Measurements from ENCODE around the gene KCNK16. TPM values are rescaled to one million over a fixed set of nuclear protein-coding genes. Genes with fewer than 3 reads are reported as not detected.

KCNK16 gene
- total RNA-seq, 1 donor from 2014 or later = not detected

DNA sequence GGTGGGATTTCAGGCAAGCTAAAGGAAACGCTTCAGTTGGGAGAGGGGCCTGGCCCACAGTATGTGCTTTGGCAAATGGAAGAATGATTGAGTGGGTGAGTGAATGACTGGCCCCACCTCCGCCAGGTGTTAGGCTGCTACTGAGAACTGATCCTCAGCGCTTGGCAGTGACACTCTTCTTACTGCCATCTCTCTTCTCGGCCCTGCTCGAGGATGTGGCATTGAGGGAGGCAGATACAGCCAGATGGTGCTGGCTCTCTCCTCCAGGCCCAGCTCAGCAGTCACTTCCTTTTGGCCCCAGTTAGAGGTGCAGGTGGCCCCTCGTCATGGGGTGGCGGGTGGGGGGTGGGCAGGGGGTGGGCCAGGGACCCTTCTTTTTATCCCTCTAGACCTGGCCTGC is 54.3 kb downstream of the KCNK16 start:
- no peaks in the 10 kb centered on the region for H3K36me3 Mint-ChIP-seq
- Histone ChIP-seq H3K4me3 (no peak overlapping the region), H3F3A (ENCODE audit: low read depth) (peaks cover 5% of the 10 kb centered on the region), H3K9me3 (ENCODE audit: low read depth) (no peaks in the 10 kb centered on the region), H3K9ac (no peak overlapping the region), H3K36me3 (no peaks in the 10 kb centered on the region), H3K27me3 (peaks cover 6% of the 10 kb centered on the region), H3K27ac (no peak overlapping the region), H2AFZ (replicated peaks) (no peak overlapping the region), H3K4me2 (no peak overlapping the region), H3K79me2 (ENCODE audit: low read depth) (no peaks in the 10 kb centered on the region), H4K20me1 (ENCODE audit: low read depth) (no peaks in the 10 kb centered on the region), H3K4me1 (peaks cover 6% of the 10 kb centered on the region)
- TF ChIP-seq, protein P1, sequence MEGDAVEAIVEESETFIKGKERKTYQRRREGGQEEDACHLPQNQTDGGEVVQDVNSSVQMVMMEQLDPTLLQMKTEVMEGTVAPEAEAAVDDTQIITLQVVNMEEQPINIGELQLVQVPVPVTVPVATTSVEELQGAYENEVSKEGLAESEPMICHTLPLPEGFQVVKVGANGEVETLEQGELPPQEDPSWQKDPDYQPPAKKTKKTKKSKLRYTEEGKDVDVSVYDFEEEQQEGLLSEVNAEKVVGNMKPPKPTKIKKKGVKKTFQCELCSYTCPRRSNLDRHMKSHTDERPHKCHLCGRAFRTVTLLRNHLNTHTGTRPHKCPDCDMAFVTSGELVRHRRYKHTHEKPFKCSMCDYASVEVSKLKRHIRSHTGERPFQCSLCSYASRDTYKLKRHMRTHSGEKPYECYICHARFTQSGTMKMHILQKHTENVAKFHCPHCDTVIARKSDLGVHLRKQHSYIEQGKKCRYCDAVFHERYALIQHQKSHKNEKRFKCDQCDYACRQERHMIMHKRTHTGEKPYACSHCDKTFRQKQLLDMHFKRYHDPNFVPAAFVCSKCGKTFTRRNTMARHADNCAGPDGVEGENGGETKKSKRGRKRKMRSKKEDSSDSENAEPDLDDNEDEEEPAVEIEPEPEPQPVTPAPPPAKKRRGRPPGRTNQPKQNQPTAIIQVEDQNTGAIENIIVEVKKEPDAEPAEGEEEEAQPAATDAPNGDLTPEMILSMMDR (IDR thresholded peaks at IDR 0.05) = no peak
- no peaks in the 10 kb centered on the region for H3K4me1 Mint-ChIP-seq
- H3K9me3 Mint-ChIP-seq = no peaks in the 10 kb centered on the region
- H3K4me3 Mint-ChIP-seq = no peak overlapping the region
- no peak for DNase-seq (ENCODE audit: low spot score)
- H3K27me3 Mint-ChIP-seq (ENCODE audit: insufficient read depth, low read depth) = peaks cover 5% of the 10 kb centered on the region
- no peak overlapping the region for H3K27ac Mint-ChIP-seq

GRCh38 chr6:39266782-39267355 is 55.6 kb downstream of the KCNK16 start:
- no peaks in the 10 kb centered on the region for H4K20me1 ChIP-seq (ENCODE audit: low read depth)
- no peak overlapping the region for H3K4me2 ChIP-seq
- no peak overlapping the region for H2AFZ ChIP-seq (replicated peaks)
- H3K4me3 ChIP-seq = no peak overlapping the region
- no peak for DNase-seq (ENCODE audit: low spot score)
- no peak overlapping the region for H3K27ac Mint-ChIP-seq
- no peaks in the 10 kb centered on the region for H3K9me3 ChIP-seq (ENCODE audit: low read depth)
- peaks cover 5% of the 10 kb centered on the region for H3K27me3 Mint-ChIP-seq (ENCODE audit: insufficient read depth, low read depth)
- peaks cover 6% of the 10 kb centered on the region for H3K4me1 ChIP-seq
- TF ChIP-seq EZH2 (IDR thresholded peaks at IDR 0.05) (no peak), EZH2phosphoT487 (IDR thresholded peaks at IDR 0.05) (no peak)
- TF ChIP-seq, protein P1 (IDR thresholded peaks at IDR 0.05) = no peak
- no peaks in the 10 kb centered on the region for H3K36me3 Mint-ChIP-seq
- H3K27me3 ChIP-seq = peaks cover 11% of the 10 kb centered on the region
- peaks cover 5% of the 10 kb centered on the region for H3F3A ChIP-seq (ENCODE audit: low read depth)
- H3K4me3 Mint-ChIP-seq = no peak overlapping the region
- H3K4me1 Mint-ChIP-seq = no peaks in the 10 kb centered on the region
- H3K27ac ChIP-seq = no peak overlapping the region
- H3K9ac ChIP-seq = no peak overlapping the region
- H3K36me3 ChIP-seq = no peaks in the 10 kb centered on the region
- no peaks in the 10 kb centered on the region for H3K79me2 ChIP-seq (ENCODE audit: low read depth)
- H3K9me3 Mint-ChIP-seq = no peaks in the 10 kb centered on the region

DNA sequence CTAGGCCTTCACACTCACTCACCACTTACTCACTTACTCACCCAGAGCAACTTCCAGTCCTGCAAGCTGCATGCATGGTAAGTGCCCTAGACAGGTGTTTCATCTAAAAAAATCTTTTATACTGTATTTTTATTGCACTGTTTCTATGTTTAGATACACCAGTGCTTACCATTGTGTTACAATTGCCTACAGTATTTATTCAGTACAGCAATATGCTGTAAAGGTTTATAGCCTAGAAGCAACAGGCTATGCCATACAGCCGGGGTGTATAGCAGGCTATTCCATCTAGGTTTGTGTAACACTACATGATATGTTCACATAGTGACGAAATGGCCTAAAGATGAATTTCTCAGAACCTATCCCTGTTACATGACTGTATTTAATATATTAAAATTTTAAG is 56.1 kb downstream of the KCNK16 start:
- no peaks in the 10 kb centered on the region for H3K36me3 Mint-ChIP-seq
- H3K9me3 ChIP-seq (ENCODE audit: low read depth) = no peaks in the 10 kb centered on the region
- H3K9me3 Mint-ChIP-seq = no peaks in the 10 kb centered on the region
- DNase-seq (ENCODE audit: low spot score) = no peak
- H3K79me2 ChIP-seq (ENCODE audit: low read depth) = no peaks in the 10 kb centered on the region
- H3K36me3 ChIP-seq = no peaks in the 10 kb centered on the region
- peaks cover 5% of the 10 kb centered on the region for H3F3A ChIP-seq (ENCODE audit: low read depth)
- no peaks in the 10 kb centered on the region for H4K20me1 ChIP-seq (ENCODE audit: low read depth)
- H3K4me1 ChIP-seq = peaks cover 6% of the 10 kb centered on the region
- H2AFZ ChIP-seq (replicated peaks) = no peak overlapping the region
- no peak overlapping the region for H3K27ac Mint-ChIP-seq
- H3K9ac ChIP-seq = no peak overlapping the region
- no peak overlapping the region for H3K4me3 ChIP-seq
- no peak overlapping the region for H3K4me2 ChIP-seq
- no peak overlapping the region for H3K4me3 Mint-ChIP-seq
- H3K27me3 ChIP-seq = peaks cover 11% of the 10 kb centered on the region
- no peaks in the 10 kb centered on the region for H3K4me1 Mint-ChIP-seq
- TF ChIP-seq EZH2 (IDR thresholded peaks at IDR 0.05) (no peak), EZH2phosphoT487 (IDR thresholded peaks at IDR 0.05) (no peak)
- TF ChIP-seq, protein P1 (IDR thresholded peaks at IDR 0.05) = no peak
- H3K27ac ChIP-seq = no peak overlapping the region
- H3K27me3 Mint-ChIP-seq (ENCODE audit: insufficient read depth, low read depth) = peaks cover 6% of the 10 kb centered on the region

Other genes starting within 250 kb of the KCNK16 start
- 8.2 and 10.8 TPM in 2 replicates for gene SAYSD1, start 207.5 kb downstream of the KCNK16 start, total RNA-seq (ENCODE audit: low replicate concordance)
- 5.7 and 7.3 TPM in 2 replicates for gene KCNK5, start 93.2 kb downstream of the KCNK16 start, total RNA-seq (ENCODE audit: low replicate concordance)
- 0.87 TPM in 1 of 2 replicates, not detected in the other for gene KCNK17, start 8.3 kb downstream of the KCNK16 start, total RNA-seq (ENCODE audit: low replicate concordance)

Data from neural progenitor cell (in vitro differentiated cells).